Raji (cell line): ENCODE results near the gene FOXL3.

Experiments
- POLR2A ChIP-seq: IDR thresholded peaks from 2 replicates; pipeline ENCODE4 v1.6.1; 2011; ENCODE audit warnings: low read depth, low read length, control low read depth; ENCODE audit not compliant: insufficient read depth

FOXL3 gene

GRCh38 chr7:262251-262572, 27.8 kb upstream of the FOXL3 start:
- no peak for TF ChIP-seq POLR2A

- no peak for TF ChIP-seq POLR2A
Measured at GRCh38 chr7:264541-265191, 25.3 kb upstream of the FOXL3 start.

- TF ChIP-seq POLR2A: no peak
Measured at GRCh38 chr7:265192-265997, 24.6 kb upstream of the FOXL3 start.

GRCh38 chr7:265998-266850, 23.7 kb upstream of the FOXL3 start:
- no peak for TF ChIP-seq POLR2A

- no peak for TF ChIP-seq POLR2A
Measured at GRCh38 chr7:266851-267840, 22.8 kb upstream of the FOXL3 start.

GRCh38 chr7:268991-269390, 21.0 kb upstream of the FOXL3 start:
- TF ChIP-seq POLR2A: no peak

GRCh38 chr7:269721-270120, 20.2 kb upstream of the FOXL3 start:
- TF ChIP-seq POLR2A: no peak

- no peak for TF ChIP-seq POLR2A
Measured at GRCh38 chr7:270351-270983, 19.5 kb upstream of the FOXL3 start.

- no peak for TF ChIP-seq POLR2A
Measured at GRCh38 chr7:271266-272107, 18.5 kb upstream of the FOXL3 start.

GRCh38 chr7:272108-272615, 17.8 kb upstream of the FOXL3 start:
- no peak for TF ChIP-seq POLR2A

GRCh38 chr7:272631-273030, 17.3 kb upstream of the FOXL3 start:
- TF ChIP-seq POLR2A: no peak

- TF ChIP-seq POLR2A: no peak
Measured at GRCh38 chr7:273327-273726, 16.6 kb upstream of the FOXL3 start.

- TF ChIP-seq POLR2A: no peak
Measured at GRCh38 chr7:274266-274665, 15.7 kb upstream of the FOXL3 start.
